Measurements from ENCODE around the gene SLC1A2.

SLC1A2 gene

GRCh38 chr11:35362521-35362980, 56.8 kb downstream of the SLC1A2 start:
- Histone ChIP-seq H3K36me3 (ENCODE audit: control insufficient read depth, insufficient read depth, low read length) (no peaks in the 10 kb centered on the region), H3K9me3 (ENCODE audit: control insufficient read depth, insufficient read depth, low read depth, low read length) (peaks cover 8% of the 10 kb centered on the region; the same call in 1 of the 2 replicates), H3K9ac (ENCODE audit: low read length) (no peak overlapping the region), H3K4me3 (ENCODE audit: low read depth, low read length) (no peak overlapping the region), H3K27ac (ENCODE audit: low read depth, low read length) (no peak overlapping the region), H3K4me1 (ENCODE audit: control insufficient read depth, insufficient read depth, low read length) (peaks cover 6% of the 10 kb centered on the region), H3K27me3 (ENCODE audit: control insufficient read depth, insufficient read depth, low read length) (no peaks in the 10 kb centered on the region)

- H3K36me3 ChIP-seq (ENCODE audit: control insufficient read depth, insufficient read depth, low read length): no peaks in the 10 kb centered on the region
- no peaks in the 10 kb centered on the region for H3K27me3 ChIP-seq (ENCODE audit: control insufficient read depth, insufficient read depth, low read length)
- H3K4me1 ChIP-seq (ENCODE audit: control insufficient read depth, insufficient read depth, low read length): peaks cover 6% of the 10 kb centered on the region
- H3K9ac ChIP-seq (ENCODE audit: low read length): no peak overlapping the region
- H3K4me3 ChIP-seq (ENCODE audit: low read depth, low read length): no peak overlapping the region
- H3K9me3 ChIP-seq (ENCODE audit: control insufficient read depth, insufficient read depth, low read depth, low read length): no peaks in the 10 kb centered on the region
- no peak overlapping the region for H3K27ac ChIP-seq (ENCODE audit: low read depth, low read length)
Observed at GRCh38 chr11:35360055-35360530, 59.3 kb downstream of the SLC1A2 start.

- no peak overlapping the region for H3K27ac ChIP-seq (ENCODE audit: low read depth, low read length)
- H3K36me3 ChIP-seq (ENCODE audit: control insufficient read depth, insufficient read depth, low read length): no peaks in the 10 kb centered on the region
- no peaks in the 10 kb centered on the region for H3K9me3 ChIP-seq (ENCODE audit: control insufficient read depth, insufficient read depth, low read depth, low read length)
- H3K4me1 ChIP-seq (ENCODE audit: control insufficient read depth, insufficient read depth, low read length): peaks cover 6% of the 10 kb centered on the region
- no peak overlapping the region for H3K9ac ChIP-seq (ENCODE audit: low read length)
- H3K4me3 ChIP-seq (ENCODE audit: low read depth, low read length): no peak overlapping the region
- no peaks in the 10 kb centered on the region for H3K27me3 ChIP-seq (ENCODE audit: control insufficient read depth, insufficient read depth, low read length)
Observed at GRCh38 chr11:35359321-35360054, 59.9 kb downstream of the SLC1A2 start.

GRCh38 chr11:35358391-35358790, 61.0 kb downstream of the SLC1A2 start:
- H3K4me1 ChIP-seq (ENCODE audit: control insufficient read depth, insufficient read depth, low read length): no peaks in the 10 kb centered on the region
- H3K36me3 ChIP-seq (ENCODE audit: control insufficient read depth, insufficient read depth, low read length): no peaks in the 10 kb centered on the region
- H3K9me3 ChIP-seq (ENCODE audit: control insufficient read depth, insufficient read depth, low read depth, low read length): no peaks in the 10 kb centered on the region
- no peaks in the 10 kb centered on the region for H3K27me3 ChIP-seq (ENCODE audit: control insufficient read depth, insufficient read depth, low read length)
- no peak overlapping the region for H3K27ac ChIP-seq (ENCODE audit: low read depth, low read length)
- H3K9ac ChIP-seq (ENCODE audit: low read length): no peak overlapping the region
- H3K4me3 ChIP-seq (ENCODE audit: low read depth, low read length): no peak overlapping the region

GRCh38 chr11:35357923-35358322, 61.4 kb downstream of the SLC1A2 start:
- Histone ChIP-seq H3K27ac (ENCODE audit: low read depth, low read length) (no peak overlapping the region), H3K36me3 (ENCODE audit: control insufficient read depth, insufficient read depth, low read length) (no peaks in the 10 kb centered on the region), H3K9me3 (ENCODE audit: control insufficient read depth, insufficient read depth, low read depth, low read length) (no peaks in the 10 kb centered on the region), H3K27me3 (ENCODE audit: control insufficient read depth, insufficient read depth, low read length) (no peaks in the 10 kb centered on the region), H3K9ac (ENCODE audit: low read length) (no peak overlapping the region), H3K4me1 (ENCODE audit: control insufficient read depth, insufficient read depth, low read length) (no peaks in the 10 kb centered on the region), H3K4me3 (ENCODE audit: low read depth, low read length) (no peak overlapping the region)

GRCh38 chr11:35355102-35355749, 64.1 kb downstream of the SLC1A2 start:
- no peak overlapping the region for H3K27ac ChIP-seq (ENCODE audit: low read depth, low read length)
- peaks cover 12% of the 10 kb centered on the region for H3K27me3 ChIP-seq (ENCODE audit: control insufficient read depth, insufficient read depth, low read length)
- H3K4me1 ChIP-seq (ENCODE audit: control insufficient read depth, insufficient read depth, low read length): no peaks in the 10 kb centered on the region

GRCh38 chr11:35354644-35355043, 64.7 kb downstream of the SLC1A2 start:
- no peak overlapping the region for H3K4me3 ChIP-seq (ENCODE audit: low read depth, low read length)
- no peaks in the 10 kb centered on the region for H3K36me3 ChIP-seq (ENCODE audit: control insufficient read depth, insufficient read depth, low read length)
- H3K27ac ChIP-seq (ENCODE audit: low read depth, low read length): no peak overlapping the region
- H3K27me3 ChIP-seq (ENCODE audit: control insufficient read depth, insufficient read depth, low read length): peaks cover 18% of the 10 kb centered on the region
- no peaks in the 10 kb centered on the region for H3K9me3 ChIP-seq (ENCODE audit: control insufficient read depth, insufficient read depth, low read depth, low read length)
- no peaks in the 10 kb centered on the region for H3K4me1 ChIP-seq (ENCODE audit: control insufficient read depth, insufficient read depth, low read length)
- H3K9ac ChIP-seq (ENCODE audit: low read length): no peak overlapping the region

More at GRCh38 chr11:35355102-35355749, 64.1 kb downstream of the SLC1A2 start:
- Histone ChIP-seq H3K9me3 (ENCODE audit: control insufficient read depth, insufficient read depth, low read depth, low read length) (no peaks in the 10 kb centered on the region), H3K9ac (ENCODE audit: low read length) (no peak overlapping the region), H3K4me3 (ENCODE audit: low read depth, low read length) (no peak overlapping the region), H3K36me3 (ENCODE audit: control insufficient read depth, insufficient read depth, low read length) (no peaks in the 10 kb centered on the region)

- Histone ChIP-seq H3K4me1 (ENCODE audit: control insufficient read depth, insufficient read depth, low read length) (no peaks in the 10 kb centered on the region), H3K27ac (ENCODE audit: low read depth, low read length) (no peak overlapping the region), H3K36me3 (ENCODE audit: control insufficient read depth, insufficient read depth, low read length) (no peaks in the 10 kb centered on the region), H3K27me3 (ENCODE audit: control insufficient read depth, insufficient read depth, low read length) (peaks cover 21% of the 10 kb centered on the region), H3K9me3 (ENCODE audit: control insufficient read depth, insufficient read depth, low read depth, low read length) (no peaks in the 10 kb centered on the region), H3K4me3 (ENCODE audit: low read depth, low read length) (no peak overlapping the region), H3K9ac (ENCODE audit: low read length) (no peak overlapping the region)
Observed at GRCh38 chr11:35352077-35352888, 67.1 kb downstream of the SLC1A2 start.

GRCh38 chr11:35349897-35350296, 69.5 kb downstream of the SLC1A2 start:
- Histone ChIP-seq H3K9ac (ENCODE audit: low read length) (no peak overlapping the region), H3K27ac (ENCODE audit: low read depth, low read length) (no peak overlapping the region), H3K36me3 (ENCODE audit: control insufficient read depth, insufficient read depth, low read length) (no peaks in the 10 kb centered on the region), H3K4me3 (ENCODE audit: low read depth, low read length) (no peak overlapping the region), H3K9me3 (ENCODE audit: control insufficient read depth, insufficient read depth, low read depth, low read length) (no peaks in the 10 kb centered on the region), H3K27me3 (ENCODE audit: control insufficient read depth, insufficient read depth, low read length) (peaks cover 21% of the 10 kb centered on the region), H3K4me1 (ENCODE audit: control insufficient read depth, insufficient read depth, low read length) (no peaks in the 10 kb centered on the region; the same call in 1 of the 2 replicates)

- Histone ChIP-seq H3K4me1 (ENCODE audit: control insufficient read depth, insufficient read depth, low read length) (peaks cover 5% of the 10 kb centered on the region), H3K27ac (ENCODE audit: low read depth, low read length) (no peak overlapping the region), H3K9ac (ENCODE audit: low read length) (no peak overlapping the region), H3K27me3 (ENCODE audit: control insufficient read depth, insufficient read depth, low read length) (peaks cover 21% of the 10 kb centered on the region), H3K4me3 (ENCODE audit: low read depth, low read length) (no peak overlapping the region), H3K36me3 (ENCODE audit: control insufficient read depth, insufficient read depth, low read length) (no peaks in the 10 kb centered on the region), H3K9me3 (ENCODE audit: control insufficient read depth, insufficient read depth, low read depth, low read length) (no peaks in the 10 kb centered on the region)
Observed at GRCh38 chr11:35348898-35349687, 70.3 kb downstream of the SLC1A2 start.

All from HUES6 (cell line).